Measurements from ENCODE around the gene ASPM.

The ASPM gene, protein sequence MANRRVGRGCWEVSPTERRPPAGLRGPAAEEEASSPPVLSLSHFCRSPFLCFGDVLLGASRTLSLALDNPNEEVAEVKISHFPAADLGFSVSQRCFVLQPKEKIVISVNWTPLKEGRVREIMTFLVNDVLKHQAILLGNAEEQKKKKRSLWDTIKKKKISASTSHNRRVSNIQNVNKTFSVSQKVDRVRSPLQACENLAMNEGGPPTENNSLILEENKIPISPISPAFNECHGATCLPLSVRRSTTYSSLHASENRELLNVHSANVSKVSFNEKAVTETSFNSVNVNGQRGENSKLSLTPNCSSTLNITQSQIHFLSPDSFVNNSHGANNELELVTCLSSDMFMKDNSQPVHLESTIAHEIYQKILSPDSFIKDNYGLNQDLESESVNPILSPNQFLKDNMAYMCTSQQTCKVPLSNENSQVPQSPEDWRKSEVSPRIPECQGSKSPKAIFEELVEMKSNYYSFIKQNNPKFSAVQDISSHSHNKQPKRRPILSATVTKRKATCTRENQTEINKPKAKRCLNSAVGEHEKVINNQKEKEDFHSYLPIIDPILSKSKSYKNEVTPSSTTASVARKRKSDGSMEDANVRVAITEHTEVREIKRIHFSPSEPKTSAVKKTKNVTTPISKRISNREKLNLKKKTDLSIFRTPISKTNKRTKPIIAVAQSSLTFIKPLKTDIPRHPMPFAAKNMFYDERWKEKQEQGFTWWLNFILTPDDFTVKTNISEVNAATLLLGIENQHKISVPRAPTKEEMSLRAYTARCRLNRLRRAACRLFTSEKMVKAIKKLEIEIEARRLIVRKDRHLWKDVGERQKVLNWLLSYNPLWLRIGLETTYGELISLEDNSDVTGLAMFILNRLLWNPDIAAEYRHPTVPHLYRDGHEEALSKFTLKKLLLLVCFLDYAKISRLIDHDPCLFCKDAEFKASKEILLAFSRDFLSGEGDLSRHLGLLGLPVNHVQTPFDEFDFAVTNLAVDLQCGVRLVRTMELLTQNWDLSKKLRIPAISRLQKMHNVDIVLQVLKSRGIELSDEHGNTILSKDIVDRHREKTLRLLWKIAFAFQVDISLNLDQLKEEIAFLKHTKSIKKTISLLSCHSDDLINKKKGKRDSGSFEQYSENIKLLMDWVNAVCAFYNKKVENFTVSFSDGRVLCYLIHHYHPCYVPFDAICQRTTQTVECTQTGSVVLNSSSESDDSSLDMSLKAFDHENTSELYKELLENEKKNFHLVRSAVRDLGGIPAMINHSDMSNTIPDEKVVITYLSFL (N-terminal part only)

DNA sequence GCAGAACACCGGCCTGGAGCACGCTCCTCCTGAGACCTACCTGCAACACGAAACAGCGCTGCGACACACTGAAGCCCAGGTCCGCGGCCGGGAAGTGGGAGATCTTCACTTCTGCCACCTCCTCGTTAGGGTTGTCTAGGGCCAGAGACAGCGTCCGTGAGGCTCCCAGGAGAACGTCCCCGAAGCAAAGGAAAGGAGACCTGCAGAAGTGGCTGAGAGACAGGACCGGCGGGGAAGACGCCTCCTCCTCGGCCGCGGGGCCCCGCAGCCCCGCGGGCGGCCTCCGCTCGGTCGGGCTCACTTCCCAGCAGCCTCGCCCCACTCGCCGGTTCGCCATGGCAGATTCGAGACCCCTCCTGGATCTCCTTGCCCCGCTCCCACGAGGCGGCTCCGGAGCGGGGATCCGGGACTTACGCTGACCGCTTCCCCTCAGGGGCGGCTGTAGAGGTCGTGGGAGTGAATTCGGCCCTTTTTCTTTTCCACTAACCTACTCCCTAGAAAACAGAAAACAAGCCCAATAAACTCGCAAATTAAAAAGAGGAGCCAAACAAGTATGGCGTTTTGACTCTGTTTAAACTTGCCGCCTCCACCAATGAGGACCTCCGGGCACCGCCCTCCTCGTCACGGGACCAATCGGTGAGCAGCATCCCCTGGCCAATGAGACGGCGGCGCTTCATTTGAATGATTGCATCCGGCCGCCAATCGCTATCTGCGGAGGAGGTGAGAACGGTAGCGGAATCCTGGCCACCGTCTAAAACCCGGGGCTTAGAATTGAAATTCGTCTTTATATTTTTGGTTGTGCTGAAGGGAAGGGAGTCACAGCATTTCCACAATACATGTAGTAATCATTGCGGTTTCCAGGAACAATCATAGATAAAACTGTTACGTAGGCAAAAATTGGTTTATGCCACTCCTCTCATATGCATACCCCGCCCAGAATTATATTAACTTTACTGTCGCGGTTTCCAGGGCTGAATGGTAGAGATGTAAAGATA, at the start of gene ASPM:
ASPM (minus strand) TSS at position 569 of the 995 bp plus-strand sequence; CDS start at position 337, 232 bp downstream.
- Mint-ChIP-seq H3K9me3 (no peaks in the 10 kb centered on the region), H3K4me1 (ENCODE audit: low read depth) (peaks cover 23% of the 10 kb centered on the region), H3K27me3 (ENCODE audit: low read depth) (no peaks in the 10 kb centered on the region), H3K27ac (peak within 1 kb of the TSS; percentile 94), H3K36me3 (ENCODE audit: low read depth) (peaks cover 16% of the 10 kb centered on the region), H3K4me3 (peak within 1 kb of the TSS; percentile 86)

DNA sequence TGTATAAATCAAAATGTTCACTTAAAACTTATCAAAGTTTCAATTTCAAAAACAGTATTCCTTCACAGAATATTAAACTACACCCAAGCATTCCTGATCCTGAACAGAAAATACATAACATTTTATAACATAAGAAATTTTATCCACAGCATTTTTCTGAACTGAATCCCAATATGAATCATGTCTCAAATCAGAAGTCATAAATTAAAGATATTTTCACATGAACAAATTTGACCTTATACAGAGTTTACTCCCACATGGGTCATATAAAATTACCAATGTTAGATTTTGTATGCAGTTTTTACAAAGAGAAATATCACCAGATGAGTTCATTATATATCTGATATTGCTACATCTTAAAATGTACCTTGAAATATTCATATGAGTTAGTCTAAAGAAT, 48.6 kb upstream of the ASPM start:
- peaks cover 14% of the 10 kb centered on the region for H3K36me3 Mint-ChIP-seq (ENCODE audit: low read depth)
- no peak overlapping the region for H3K4me3 Mint-ChIP-seq
- no peaks in the 10 kb centered on the region for H3K9me3 Mint-ChIP-seq
- no peaks in the 10 kb centered on the region for H3K27me3 Mint-ChIP-seq (ENCODE audit: low read depth)
- H3K4me1 Mint-ChIP-seq (ENCODE audit: low read depth): peaks cover 42% of the 10 kb centered on the region
- no peak overlapping the region for H3K27ac Mint-ChIP-seq

DNA sequence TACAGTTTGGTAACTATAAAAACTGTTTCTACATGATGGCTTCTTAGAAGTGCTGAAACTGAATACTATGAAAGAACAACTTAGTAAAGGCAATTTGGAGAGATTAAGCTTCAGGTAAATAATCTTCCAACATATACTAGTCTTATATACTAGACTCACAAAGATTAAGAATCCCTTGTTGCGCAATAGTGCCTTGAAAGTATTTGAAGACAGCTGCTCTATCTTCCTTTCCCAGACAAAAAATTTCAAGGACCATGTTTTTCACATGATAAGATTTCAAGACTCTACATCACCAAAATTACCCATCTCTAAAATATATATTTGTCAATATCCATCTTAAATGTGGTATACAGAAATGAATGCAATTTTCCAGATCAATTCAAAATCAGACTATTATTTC, 37.7 kb upstream of the ASPM start:
- no peak overlapping the region for H3K27ac Mint-ChIP-seq
- peaks cover 47% of the 10 kb centered on the region for H3K36me3 Mint-ChIP-seq (ENCODE audit: low read depth)
- H3K9me3 Mint-ChIP-seq: no peaks in the 10 kb centered on the region
- no peak overlapping the region for H3K4me3 Mint-ChIP-seq
- H3K27me3 Mint-ChIP-seq (ENCODE audit: low read depth): no peaks in the 10 kb centered on the region
- H3K4me1 Mint-ChIP-seq (ENCODE audit: low read depth): no peaks in the 10 kb centered on the region

DNA sequence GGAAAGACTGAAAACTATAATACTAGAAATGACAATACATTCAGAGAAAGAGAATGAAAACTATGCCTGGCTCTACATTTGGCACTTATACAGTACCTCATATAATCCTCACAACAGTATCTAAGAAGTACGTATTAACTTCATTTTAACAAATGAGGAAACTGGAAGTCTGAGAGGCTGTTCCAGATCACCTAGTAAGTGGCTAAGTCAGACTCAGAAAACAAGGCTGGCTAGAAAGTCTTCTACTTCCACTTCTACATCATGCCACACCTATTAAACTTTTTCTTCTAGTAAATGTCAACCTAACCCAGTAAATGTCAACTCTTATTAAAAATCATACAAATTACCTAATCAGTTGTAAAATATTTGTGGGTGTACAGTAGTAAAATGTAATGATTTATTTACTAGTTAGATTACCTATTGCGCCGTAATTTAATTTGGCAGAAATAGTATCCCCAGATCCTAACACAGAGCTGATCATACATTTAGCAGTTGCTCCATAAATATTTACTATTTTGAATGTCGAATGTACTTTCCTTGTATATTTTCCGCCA, 36.8 kb upstream of the ASPM start:
- Mint-ChIP-seq H3K9me3 (no peaks in the 10 kb centered on the region), H3K36me3 (ENCODE audit: low read depth) (peaks cover 52% of the 10 kb centered on the region), H3K4me1 (ENCODE audit: low read depth) (peaks cover 3% of the 10 kb centered on the region), H3K4me3 (no peak overlapping the region), H3K27me3 (ENCODE audit: low read depth) (no peaks in the 10 kb centered on the region), H3K27ac (no peak overlapping the region)

DNA sequence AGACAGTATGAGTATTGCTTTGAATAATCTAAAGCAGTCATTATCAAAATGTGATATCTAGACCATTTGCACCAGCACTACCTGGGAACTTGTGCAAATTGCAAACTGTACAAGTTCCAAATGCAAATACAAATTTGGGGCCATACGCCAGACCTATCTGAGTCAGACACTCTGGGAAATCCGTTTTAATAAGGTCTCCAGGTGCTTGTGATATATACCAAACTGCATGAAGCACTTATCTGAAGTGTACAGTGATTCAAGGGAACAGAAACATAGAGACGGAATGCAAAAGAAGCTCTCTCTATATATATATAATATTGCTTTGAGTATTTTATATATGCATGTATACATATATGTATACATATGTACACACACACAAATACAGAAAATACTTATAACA, 36.2 kb upstream of the ASPM start:
- H3K9me3 Mint-ChIP-seq: no peaks in the 10 kb centered on the region
- H3K4me1 Mint-ChIP-seq (ENCODE audit: low read depth): peaks cover 3% of the 10 kb centered on the region
- H3K27me3 Mint-ChIP-seq (ENCODE audit: low read depth): no peaks in the 10 kb centered on the region
- H3K36me3 Mint-ChIP-seq (ENCODE audit: low read depth): peaks cover 47% of the 10 kb centered on the region
- H3K4me3 Mint-ChIP-seq: no peak overlapping the region
- no peak overlapping the region for H3K27ac Mint-ChIP-seq

DNA sequence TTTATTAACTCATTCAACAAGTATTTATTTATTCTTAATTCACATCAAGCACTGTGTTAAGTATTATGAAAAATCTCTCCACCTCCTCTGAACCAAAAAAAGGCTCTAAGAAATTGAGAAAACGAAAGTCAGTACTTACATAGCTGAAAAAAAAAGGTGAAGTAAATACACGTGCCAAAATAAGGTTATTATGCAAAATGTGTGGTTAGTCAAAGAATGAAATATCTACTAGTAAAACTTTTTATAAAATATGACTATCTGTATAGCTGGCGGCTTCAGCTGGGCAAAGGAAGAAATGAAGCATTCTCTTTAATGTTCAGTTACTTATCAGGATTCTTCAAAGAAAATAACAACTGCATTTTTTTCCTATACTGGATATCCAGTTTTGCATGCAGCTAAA, 35.5 kb upstream of the ASPM start:
- Mint-ChIP-seq H3K4me3 (no peak overlapping the region), H3K4me1 (ENCODE audit: low read depth) (peaks cover 3% of the 10 kb centered on the region), H3K27ac (no peak overlapping the region), H3K9me3 (no peaks in the 10 kb centered on the region), H3K36me3 (ENCODE audit: low read depth) (peaks cover 41% of the 10 kb centered on the region), H3K27me3 (ENCODE audit: low read depth) (no peaks in the 10 kb centered on the region)

DNA sequence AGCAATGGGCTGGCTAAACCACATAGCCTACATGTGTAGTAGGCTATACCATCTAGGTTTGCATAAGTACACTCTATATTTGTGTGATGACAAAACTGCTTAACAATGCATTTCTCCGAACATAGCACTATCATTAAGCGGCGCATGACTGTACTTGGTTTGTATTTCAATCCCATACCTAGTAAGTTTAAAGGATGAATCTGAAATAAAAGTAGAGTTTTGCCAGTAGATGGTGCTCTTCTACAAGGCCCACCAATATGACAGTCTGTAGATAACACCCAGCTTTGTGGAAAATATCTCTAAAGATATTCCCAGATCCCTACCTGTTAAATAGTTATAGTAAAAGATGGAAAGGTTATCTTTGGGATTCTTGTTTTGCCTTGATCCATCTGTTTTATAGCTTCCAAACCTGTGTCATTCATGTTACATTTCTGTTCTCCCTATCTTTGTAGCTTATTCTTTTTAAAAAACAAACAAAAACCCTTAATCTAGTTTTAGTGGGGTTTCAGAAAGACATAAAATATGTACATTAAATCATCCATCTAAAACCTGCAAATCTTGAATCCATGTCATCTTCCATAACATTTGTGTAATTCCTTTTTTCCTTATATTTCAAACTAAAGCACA, 33.9 kb upstream of the ASPM start:
- Mint-ChIP-seq H3K27ac (no peak overlapping the region), H3K4me1 (ENCODE audit: low read depth) (peaks cover 3% of the 10 kb centered on the region), H3K27me3 (ENCODE audit: low read depth) (no peaks in the 10 kb centered on the region), H3K9me3 (no peaks in the 10 kb centered on the region), H3K4me3 (no peak overlapping the region), H3K36me3 (ENCODE audit: low read depth) (peaks cover 31% of the 10 kb centered on the region)

DNA sequence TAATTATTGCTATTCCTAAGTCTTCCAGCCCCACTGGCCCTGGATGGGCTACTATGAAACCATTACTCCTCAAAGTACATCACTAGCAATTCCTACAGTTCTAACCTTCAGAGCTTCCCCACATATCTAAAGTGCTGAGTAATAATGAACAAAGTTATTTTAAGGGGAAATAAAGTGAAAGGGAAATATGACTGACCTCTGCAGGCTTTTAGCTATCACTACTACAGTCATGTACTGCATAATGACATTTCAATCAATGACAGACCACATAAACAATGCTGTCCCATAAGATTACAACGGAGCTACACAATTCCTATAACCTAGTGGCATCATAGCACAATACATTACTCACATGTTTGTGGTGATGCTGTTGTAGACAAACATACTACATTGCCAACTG, 32.5 kb upstream of the ASPM start:
- Mint-ChIP-seq H3K36me3 (ENCODE audit: low read depth) (peaks cover 29% of the 10 kb centered on the region), H3K27ac (no peak overlapping the region), H3K27me3 (ENCODE audit: low read depth) (no peaks in the 10 kb centered on the region), H3K9me3 (no peaks in the 10 kb centered on the region), H3K4me3 (no peak overlapping the region), H3K4me1 (ENCODE audit: low read depth) (peaks cover 3% of the 10 kb centered on the region)

DNA sequence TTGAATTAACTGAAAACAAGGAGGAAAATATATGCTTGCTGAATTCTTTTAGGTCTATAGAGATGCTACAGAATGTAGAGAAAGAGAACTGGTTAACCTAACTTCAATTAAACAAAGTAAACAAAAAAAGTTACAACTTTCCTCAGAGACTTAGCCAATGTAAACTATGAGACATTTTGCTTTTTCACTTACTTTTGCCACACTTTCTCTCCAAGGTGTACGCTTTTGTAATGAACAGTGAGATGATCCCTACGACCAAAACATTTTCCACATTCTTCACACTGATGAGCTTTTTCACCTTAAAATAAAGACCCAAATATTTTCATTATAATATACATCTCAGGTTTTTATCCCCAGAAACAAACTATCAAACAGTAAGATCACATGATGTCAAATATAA, 28.3 kb upstream of the ASPM start:
- no peak overlapping the region for H3K4me3 Mint-ChIP-seq
- H3K36me3 Mint-ChIP-seq (ENCODE audit: low read depth): peaks cover 25% of the 10 kb centered on the region
- no peaks in the 10 kb centered on the region for H3K27me3 Mint-ChIP-seq (ENCODE audit: low read depth)
- H3K9me3 Mint-ChIP-seq: no peaks in the 10 kb centered on the region
- H3K27ac Mint-ChIP-seq: no peak overlapping the region
- peaks cover 7% of the 10 kb centered on the region for H3K4me1 Mint-ChIP-seq (ENCODE audit: low read depth)

DNA sequence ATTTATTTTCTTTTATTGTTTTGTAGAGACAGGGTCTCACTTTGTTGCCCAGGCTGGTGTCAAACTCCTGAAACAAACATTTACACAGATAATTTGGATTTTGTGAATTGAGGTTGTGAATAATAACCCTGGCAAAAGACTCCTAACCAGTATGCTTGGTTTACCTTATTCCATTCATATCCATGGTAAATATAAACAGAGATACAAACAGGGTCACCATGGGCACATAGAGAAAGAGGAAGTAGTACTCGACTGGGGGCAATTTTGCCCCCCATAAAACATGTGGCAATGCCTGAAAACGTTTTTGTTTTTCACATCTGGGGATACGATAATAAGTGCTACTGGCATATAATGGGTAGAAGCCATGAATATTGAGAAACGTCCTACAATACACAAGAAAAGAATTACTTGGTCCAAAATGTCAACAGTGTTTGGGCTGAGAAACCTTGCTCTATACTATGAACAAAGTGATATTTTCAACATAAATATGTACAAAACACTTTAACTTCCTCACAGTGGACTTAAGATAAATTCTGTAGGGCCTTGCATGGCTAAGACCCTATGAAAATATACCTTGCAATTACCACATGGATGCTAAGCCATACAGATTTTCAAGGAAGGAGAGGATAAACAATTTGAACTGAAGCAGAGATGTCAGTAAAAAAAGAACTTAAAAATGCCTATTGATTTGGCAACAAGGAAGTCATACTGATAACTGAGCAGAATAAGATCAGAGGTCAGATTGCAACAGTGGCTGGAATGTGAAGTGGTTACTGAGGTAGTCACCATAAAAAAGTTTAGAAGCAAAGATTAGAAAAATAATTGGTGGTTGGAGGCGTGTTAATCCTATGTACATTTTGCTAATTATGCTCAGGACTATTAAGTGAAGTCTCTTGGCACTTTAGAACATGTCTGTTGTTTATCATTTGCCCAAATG, 27.4 kb upstream of the ASPM start:
- Mint-ChIP-seq H3K27me3 (ENCODE audit: low read depth) (no peaks in the 10 kb centered on the region), H3K27ac (no peak overlapping the region), H3K4me3 (no peak overlapping the region), H3K4me1 (ENCODE audit: low read depth) (peaks cover 4% of the 10 kb centered on the region), H3K36me3 (ENCODE audit: low read depth) (peaks cover 21% of the 10 kb centered on the region), H3K9me3 (no peaks in the 10 kb centered on the region)

DNA sequence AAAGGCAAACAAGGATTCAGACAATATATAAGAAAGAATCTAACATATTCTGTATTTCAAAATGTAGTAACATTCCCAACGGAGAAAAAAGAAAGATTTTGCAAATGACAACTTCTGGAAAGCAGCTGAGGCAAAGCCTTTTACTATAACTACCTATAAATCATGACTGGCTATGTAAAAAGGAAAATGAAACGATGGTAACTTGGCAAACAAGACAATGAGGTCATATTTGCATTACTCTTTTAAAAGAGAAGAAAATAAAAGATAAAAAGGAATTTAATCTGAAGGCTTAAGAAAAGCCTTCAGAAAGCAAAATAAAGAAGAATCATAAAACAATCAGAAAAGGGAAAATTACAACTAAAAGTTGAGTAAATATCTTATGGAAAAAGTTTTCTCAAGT, 25.1 kb upstream of the ASPM start:
- no peak overlapping the region for H3K4me3 Mint-ChIP-seq
- H3K27me3 Mint-ChIP-seq (ENCODE audit: low read depth): no peaks in the 10 kb centered on the region
- H3K9me3 Mint-ChIP-seq: no peaks in the 10 kb centered on the region
- H3K36me3 Mint-ChIP-seq (ENCODE audit: low read depth): peaks cover 19% of the 10 kb centered on the region
- no peak overlapping the region for H3K27ac Mint-ChIP-seq
- peaks cover 4% of the 10 kb centered on the region for H3K4me1 Mint-ChIP-seq (ENCODE audit: low read depth)

DNA sequence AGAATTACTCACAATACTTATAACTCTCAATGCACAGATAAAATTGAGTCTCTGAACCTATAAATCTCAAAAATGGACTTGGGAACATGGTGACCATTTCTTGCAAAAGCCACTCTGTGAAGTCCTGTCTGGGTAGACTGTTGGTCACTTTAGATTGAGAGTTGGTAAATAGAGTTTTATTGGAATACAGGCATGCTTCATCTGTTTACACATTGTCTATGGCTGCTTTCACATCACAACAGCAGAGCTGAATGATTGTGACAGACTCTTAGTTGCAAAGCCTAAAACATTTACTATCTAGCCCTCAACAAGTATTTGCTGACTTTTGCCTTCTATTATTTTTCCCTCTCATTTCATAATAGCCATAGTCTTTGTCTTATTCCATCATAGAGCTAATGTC, 24.1 kb upstream of the ASPM start:
- peaks cover 4% of the 10 kb centered on the region for H3K4me1 Mint-ChIP-seq (ENCODE audit: low read depth)
- H3K4me3 Mint-ChIP-seq: no peak overlapping the region
- no peak overlapping the region for H3K27ac Mint-ChIP-seq
- H3K27me3 Mint-ChIP-seq (ENCODE audit: low read depth): no peaks in the 10 kb centered on the region
- no peaks in the 10 kb centered on the region for H3K9me3 Mint-ChIP-seq
- peaks cover 19% of the 10 kb centered on the region for H3K36me3 Mint-ChIP-seq (ENCODE audit: low read depth)

All from T-helper 1 cell treated with Interleukin-12 subunit alpha and Interleukin-12 subunit beta and Interleukin-4 antibody, amounts not matched to agents 30 μg/mL and 1 μg/mL, for 36 hours (primary cell).